ENCODE results near the gene MARCHF5. TPM values are rescaled to one million over a fixed set of nuclear protein-coding genes. Genes with fewer than 3 reads are reported as not detected.
"Not testable (repeated sequence)": the region's sequence is repeated elsewhere in the genome, so short reads cannot be mapped to it uniquely, and the experiment has no call there.

Gene MARCHF5
- total and polyA plus RNA-seq, 2 donors from 2014 or later = 24.2 to 36.1 TPM

GRCh38 chr10:92327445-92328433 lies 36.8 kb downstream of the MARCHF5 start:
- no peak for TF ChIP-seq CTCF (IDR thresholded peaks at IDR 0.05; ENCODE audit: borderline replicate concordance, extremely low read depth, insufficient read depth)
- H3K36me3 ChIP-seq (ENCODE audit: control insufficient read depth in 2 of 3, insufficient read depth in 3 of 3, low read length in 3 of 3) = no peaks in the 10 kb centered on the region
- FAIRE-seq = no peak

GRCh38 chr10:92328993-92329392 lies 38.0 kb downstream of the MARCHF5 start:
- Histone ChIP-seq H3K9me3 (ENCODE audit: control insufficient read depth in 2 of 3, insufficient read depth in 1 of 3, low read length in 3 of 3) (no peaks in the 10 kb centered on the region), H3K9ac (ENCODE audit: low read length in 3 of 3) (no peak overlapping the region), H3K27me3 (ENCODE audit: control insufficient read depth, insufficient read depth, low read length) (no peaks in the 10 kb centered on the region), H3K36me3 (ENCODE audit: control insufficient read depth in 2 of 3, insufficient read depth in 3 of 3, low read length in 3 of 3) (no peaks in the 10 kb centered on the region), H3K27ac (ENCODE audit: low read depth in 2 of 2, low read length in 2 of 2) (no peak overlapping the region), H3K4me3 (ENCODE audit: low read length in 3 of 3) (no peak overlapping the region), H3K4me1 (ENCODE audit: control insufficient read depth in 2 of 3, insufficient read depth in 2 of 3, low read depth in 1 of 3, low read length in 3 of 3) (no peaks in the 10 kb centered on the region)
- intact Hi-C loops (cut with DNase I) = no loop called here
- FAIRE-seq = no peak
- no peak for DNase-seq
- no peak for TF ChIP-seq CTCF (IDR thresholded peaks at IDR 0.05; ENCODE audit: borderline replicate concordance, extremely low read depth, insufficient read depth)

More at GRCh38 chr10:92327445-92328433, 36.8 kb downstream of the MARCHF5 start:
- intact Hi-C loops (cut with DNase I) = no loop called here
- no peaks in the 10 kb centered on the region for H3K27me3 ChIP-seq (ENCODE audit: control insufficient read depth, insufficient read depth, low read length)
- H3K4me3 ChIP-seq (ENCODE audit: low read length in 3 of 3) = no peak overlapping the region
- H3K4me1 ChIP-seq (ENCODE audit: control insufficient read depth in 2 of 3, insufficient read depth in 2 of 3, low read depth in 1 of 3, low read length in 3 of 3) = no peaks in the 10 kb centered on the region
- no peak overlapping the region for H3K27ac ChIP-seq (ENCODE audit: low read depth in 2 of 2, low read length in 2 of 2)
- H3K9me3 ChIP-seq (ENCODE audit: control insufficient read depth in 2 of 3, insufficient read depth in 1 of 3, low read length in 3 of 3) = no peaks in the 10 kb centered on the region
- no peak overlapping the region for H3K9ac ChIP-seq (ENCODE audit: low read length in 3 of 3)
- no peak for DNase-seq

- H3K4me1 ChIP-seq (ENCODE audit: control insufficient read depth in 2 of 3, insufficient read depth in 2 of 3, low read depth in 1 of 3, low read length in 3 of 3); H3K27me3 ChIP-seq (ENCODE audit: control insufficient read depth, insufficient read depth, low read length); H3K36me3 ChIP-seq (ENCODE audit: control insufficient read depth in 2 of 3, insufficient read depth in 3 of 3, low read length in 3 of 3); H3K9ac ChIP-seq (ENCODE audit: low read length in 3 of 3); FAIRE-seq; H3K27ac ChIP-seq (ENCODE audit: low read depth in 2 of 2, low read length in 2 of 2); DNase-seq; H3K9me3 ChIP-seq (ENCODE audit: control insufficient read depth in 2 of 3, insufficient read depth in 1 of 3, low read length in 3 of 3); intact Hi-C loops (cut with DNase I); H3K4me3 ChIP-seq (ENCODE audit: low read length in 3 of 3): not testable (repeated sequence)
These were observed 39.0 kb downstream of the MARCHF5 start for GRCh38 chr10:92329927-92330326.

GRCh38 chr10:92342796-92343195 lies 51.8 kb downstream of the MARCHF5 start:
- DNase-seq (no peak), FAIRE-seq (no peak)
- intact Hi-C loops (cut with DNase I) = no loop called here
- Histone ChIP-seq H3K36me3 (ENCODE audit: control insufficient read depth in 2 of 3, insufficient read depth in 3 of 3, low read length in 3 of 3) (peaks cover 0 to 10% (median 4%) of the 10 kb centered on the region in 3 donors), H3K9me3 (ENCODE audit: control insufficient read depth in 2 of 3, insufficient read depth in 1 of 3, low read length in 3 of 3) (no peaks in the 10 kb centered on the region), H3K9ac (ENCODE audit: low read length in 3 of 3) (no peak overlapping the region), H3K4me3 (ENCODE audit: low read length in 3 of 3) (no peak overlapping the region), H3K27me3 (ENCODE audit: control insufficient read depth, insufficient read depth, low read length) (no peaks in the 10 kb centered on the region), H3K27ac (ENCODE audit: low read depth in 2 of 2, low read length in 2 of 2) (no peak overlapping the region), H3K4me1 (ENCODE audit: control insufficient read depth in 2 of 3, insufficient read depth in 2 of 3, low read depth in 1 of 3, low read length in 3 of 3) (no peaks in the 10 kb centered on the region)
- TF ChIP-seq CTCF (IDR thresholded peaks at IDR 0.05; ENCODE audit: borderline replicate concordance, extremely low read depth, insufficient read depth) = no peak

- H3K9me3 ChIP-seq (ENCODE audit: control insufficient read depth in 2 of 3, insufficient read depth in 1 of 3, low read length in 3 of 3); H3K27ac ChIP-seq (ENCODE audit: low read depth in 2 of 2, low read length in 2 of 2); intact Hi-C loops (cut with DNase I); H3K4me1 ChIP-seq (ENCODE audit: control insufficient read depth in 2 of 3, insufficient read depth in 2 of 3, low read depth in 1 of 3, low read length in 3 of 3); H3K4me3 ChIP-seq (ENCODE audit: low read length in 3 of 3); H3K9ac ChIP-seq (ENCODE audit: low read length in 3 of 3); H3K27me3 ChIP-seq (ENCODE audit: control insufficient read depth, insufficient read depth, low read length); FAIRE-seq: not testable (repeated sequence)
- peaks cover 4 to 12% (median 9%) of the 10 kb centered on the region in 3 donors for H3K36me3 ChIP-seq (ENCODE audit: control insufficient read depth in 2 of 3, insufficient read depth in 3 of 3, low read length in 3 of 3)
- peak in 3 of 5 donors; percentile 19 to 34 (median 25) for DNase-seq
These were observed 54.6 kb downstream of the MARCHF5 start for GRCh38 chr10:92345575-92345974.

All from kidney (tissue), 14 donors.